Measurements from ENCODE around the gene DAAM2.

DNA sequence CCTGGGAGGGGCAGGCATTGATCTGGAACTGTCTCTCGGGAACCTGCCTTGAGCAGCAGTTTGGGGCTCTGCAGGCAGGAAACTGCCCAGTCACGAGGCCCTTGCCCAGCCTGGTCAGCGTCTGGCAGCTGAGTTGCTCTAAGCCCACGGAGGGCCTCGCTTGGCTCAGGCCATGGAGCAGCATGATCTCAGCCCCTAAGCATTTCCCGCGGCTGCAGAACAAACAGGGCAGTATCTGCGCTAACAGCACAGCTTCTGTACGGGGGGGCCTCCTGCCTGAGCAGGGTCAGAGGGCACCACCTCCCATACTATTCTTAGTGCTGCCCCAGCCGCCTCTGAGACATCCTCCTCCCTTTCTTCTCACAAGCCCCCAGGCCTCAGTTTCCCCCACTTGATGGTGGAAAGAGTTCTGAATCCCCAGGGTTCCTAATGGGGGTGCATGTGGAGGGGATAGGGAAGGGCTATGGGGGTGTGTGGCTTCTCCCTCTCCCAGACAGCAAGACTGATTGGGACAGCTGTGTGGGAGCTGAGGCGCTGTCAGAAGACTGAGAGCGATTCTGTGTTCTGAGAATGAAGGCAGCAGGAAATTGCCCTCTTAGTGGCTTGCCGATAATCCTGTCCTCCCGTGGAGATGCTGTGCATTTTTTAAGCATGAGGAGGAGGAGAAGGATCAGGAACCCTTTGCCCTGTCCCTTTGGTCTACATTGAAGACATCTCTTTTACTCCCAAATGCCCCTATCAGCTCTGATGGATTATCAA, 95.7 kb downstream of the DAAM2 start:
- TF ChIP-seq POLR2AphosphoS5 (IDR thresholded peaks at IDR 0.05; ENCODE audit: low read depth, low read length), result no peak
- no peak for TF ChIP-seq POLR2A (IDR thresholded peaks at IDR 0.05; ENCODE audit: low read depth, low read length)
